GM18517 (cell line): Measurements from ENCODE around the gene UTP14C.
A peak's percentile ranks its signal among the peaks of the same experiment; 100 is the strongest.
"Not testable (repeated sequence)": the region's sequence is repeated elsewhere in the genome, so short reads cannot be mapped to it uniquely, and the experiment has no call there.

Source experiments
- ATAC-seq: cut with Tn5 transposase; IDR thresholded peaks from one replicate; pipeline ENCODE4 v1.9.1; 2021; ENCODE audit warnings: mild to moderate bottlenecking, moderate library complexity; ENCODE audit not compliant: unreplicated experiment

UTP14C gene

GRCh38 chr13:52001120-52001731 is 23.3 kb upstream of the UTP14C start:
- peak; percentile 88 for ATAC-seq

GRCh38 chr13:52002361-52002760 is 22.1 kb upstream of the UTP14C start:
- ATAC-seq = no peak

- no peak for ATAC-seq
Observed at GRCh38 chr13:52003541-52003940, 20.9 kb upstream of the UTP14C start.

GRCh38 chr13:52004511-52005170 is 19.9 kb upstream of the UTP14C start:
- no peak for ATAC-seq

GRCh38 chr13:52005841-52006522 is 18.5 kb upstream of the UTP14C start:
- ATAC-seq = no peak

DNA sequence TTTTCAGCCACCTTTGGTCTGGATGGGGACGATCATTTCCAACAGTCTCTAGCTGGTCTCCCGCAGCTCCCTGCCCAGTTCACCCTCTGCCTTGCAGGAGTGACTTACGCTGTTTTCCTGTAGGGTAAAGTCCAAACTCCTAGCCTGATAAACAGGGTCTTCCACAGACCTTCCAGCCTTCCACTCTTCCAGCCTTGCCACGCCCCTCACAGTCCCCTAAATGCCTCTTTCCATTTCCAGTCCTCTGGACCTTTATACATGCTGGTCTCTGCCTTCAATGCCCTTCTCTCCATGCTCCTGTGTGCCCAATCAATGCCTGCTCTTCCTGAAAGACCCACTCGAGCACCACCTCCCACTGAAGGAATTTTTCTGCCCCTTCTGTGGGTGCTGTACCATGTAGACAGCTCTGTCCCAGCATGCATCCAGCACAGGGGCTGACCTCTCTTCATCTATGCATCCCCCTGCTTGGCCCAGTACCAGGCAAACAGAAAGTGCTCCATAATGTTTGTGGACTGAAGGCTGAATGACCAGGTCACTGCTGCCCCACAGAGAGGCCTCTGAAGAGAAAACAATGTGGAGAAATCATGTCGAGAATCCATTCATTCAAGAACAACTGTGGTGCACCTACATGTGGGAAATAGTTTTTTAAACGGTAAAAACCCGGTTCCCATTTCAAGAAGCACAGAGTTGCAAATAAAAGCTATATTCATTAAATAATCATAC is 17.8 kb upstream of the UTP14C start:
- ATAC-seq = no peak

DNA sequence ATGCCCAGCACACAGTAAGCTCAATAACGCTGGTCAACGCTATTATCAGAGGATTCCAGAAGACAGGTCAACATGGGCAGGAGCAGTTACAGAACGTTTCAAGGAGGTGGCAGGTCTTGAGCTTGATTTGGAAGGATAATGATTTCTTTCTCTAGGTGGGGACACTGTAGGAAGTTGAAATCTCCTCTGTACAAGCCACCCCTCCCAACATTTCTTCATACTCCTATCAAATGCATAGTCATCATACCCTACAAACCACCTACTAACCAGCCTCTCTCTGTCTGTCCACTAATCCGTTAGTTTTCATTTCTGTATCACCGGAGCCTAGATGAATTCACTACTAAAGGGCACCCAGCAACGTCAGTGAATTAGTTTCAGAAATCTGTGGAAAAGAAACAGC is 14.5 kb upstream of the UTP14C start:
- no peak for ATAC-seq

- peak; percentile 1 for ATAC-seq
Observed at GRCh38 chr13:52010890-52011631, 13.4 kb upstream of the UTP14C start, which contains the start of gene ATP7B. Gene ATP7B, minus strand, starts transcription at chr13:52011450. Its CDS starts 113 bp downstream, at chr13:52011337.

DNA sequence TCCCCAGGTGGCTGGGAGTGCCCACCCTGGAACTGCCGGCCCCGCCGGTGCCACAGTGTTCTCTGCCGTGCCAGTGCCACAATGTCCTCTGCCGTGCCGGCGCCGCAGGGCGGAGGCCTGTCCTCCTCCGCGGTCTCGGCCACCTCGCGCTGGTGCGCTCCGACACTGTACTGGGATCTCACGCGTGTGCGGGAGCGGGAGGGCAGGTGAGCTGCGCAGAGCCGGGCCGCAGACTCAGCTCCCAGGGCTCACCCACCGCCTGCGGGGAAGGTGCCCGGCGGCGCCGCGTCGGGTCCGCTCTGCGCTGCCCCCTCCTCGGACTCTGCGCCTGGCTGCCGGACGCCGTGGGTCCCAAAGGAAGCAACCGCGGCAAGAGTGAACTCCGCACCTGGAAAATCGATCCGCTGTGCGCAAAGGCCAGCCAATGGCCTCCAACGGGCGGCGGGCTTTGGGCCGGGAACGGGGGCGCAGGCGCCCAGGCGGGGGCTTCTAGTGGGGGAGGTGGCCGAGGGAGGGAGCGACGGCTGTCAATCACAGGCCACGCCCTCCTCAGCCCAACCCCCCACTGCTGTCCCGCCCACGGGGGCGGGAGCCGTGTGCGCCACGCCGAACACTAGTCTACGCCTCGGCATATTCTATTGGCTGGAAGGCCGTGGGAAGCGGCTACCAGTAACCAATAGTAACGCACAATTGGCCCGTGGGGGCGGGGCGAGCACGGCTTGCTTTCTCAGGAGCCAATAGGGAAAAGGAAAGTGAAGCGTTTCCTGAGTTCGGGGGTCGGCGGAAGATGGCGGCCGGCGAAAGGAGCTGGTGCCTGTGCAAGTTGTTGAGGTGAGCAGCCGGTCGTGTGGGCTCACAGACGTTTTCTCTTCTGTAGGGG is 12.6 kb upstream of the UTP14C start, which contains the start of gene ALG11:
ALG11 (plus strand) TSS at position 767 of the 880 bp plus-strand sequence; CDS start at position 788, 21 bp downstream.
- ATAC-seq = peak; percentile 98

- no peak for ATAC-seq
Observed at GRCh38 chr13:52012512-52012836, 12.0 kb upstream of the UTP14C start.

- no peak for ATAC-seq
Observed at GRCh38 chr13:52016296-52016695, 8.2 kb upstream of the UTP14C start.

DNA sequence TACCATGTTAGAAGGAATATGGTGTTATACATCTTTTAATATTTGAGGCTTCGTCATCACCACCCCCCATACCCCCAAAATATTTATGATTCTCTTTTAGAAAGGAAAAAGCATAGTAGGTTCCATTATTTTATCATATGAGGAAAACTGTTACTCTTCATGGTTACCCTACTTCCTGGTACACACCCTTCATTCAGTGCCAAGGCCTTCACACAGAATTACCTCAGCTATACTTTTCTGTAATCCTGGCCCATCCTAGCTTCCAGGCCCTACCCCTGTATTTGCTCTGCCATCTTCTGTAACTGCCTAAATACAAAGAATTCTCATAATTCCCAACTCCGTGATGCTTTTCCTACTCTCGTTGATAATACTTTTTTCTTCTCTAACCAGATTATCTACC is 4.3 kb upstream of the UTP14C start:
- no peak for ATAC-seq

DNA sequence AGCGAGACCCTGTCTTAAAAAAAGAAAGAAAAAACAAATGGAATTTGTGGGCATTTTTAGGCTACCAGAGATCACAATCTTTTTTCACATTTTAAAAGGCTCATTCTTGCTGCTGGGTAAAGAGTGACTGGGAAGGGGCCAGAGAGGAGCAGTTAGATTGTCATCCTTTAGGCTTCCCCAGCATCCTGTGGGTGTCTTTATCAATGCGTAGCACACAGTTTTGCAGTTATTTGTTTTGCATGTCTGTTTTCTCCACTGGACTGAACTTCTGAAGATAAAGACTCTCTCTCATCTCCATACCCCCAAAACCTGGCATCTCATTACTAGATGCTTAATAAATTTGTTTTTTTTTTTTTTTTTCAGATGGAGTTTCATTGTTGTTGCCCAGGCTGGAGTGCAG is 2.1 kb upstream of the UTP14C start:
- no peak for ATAC-seq

DNA sequence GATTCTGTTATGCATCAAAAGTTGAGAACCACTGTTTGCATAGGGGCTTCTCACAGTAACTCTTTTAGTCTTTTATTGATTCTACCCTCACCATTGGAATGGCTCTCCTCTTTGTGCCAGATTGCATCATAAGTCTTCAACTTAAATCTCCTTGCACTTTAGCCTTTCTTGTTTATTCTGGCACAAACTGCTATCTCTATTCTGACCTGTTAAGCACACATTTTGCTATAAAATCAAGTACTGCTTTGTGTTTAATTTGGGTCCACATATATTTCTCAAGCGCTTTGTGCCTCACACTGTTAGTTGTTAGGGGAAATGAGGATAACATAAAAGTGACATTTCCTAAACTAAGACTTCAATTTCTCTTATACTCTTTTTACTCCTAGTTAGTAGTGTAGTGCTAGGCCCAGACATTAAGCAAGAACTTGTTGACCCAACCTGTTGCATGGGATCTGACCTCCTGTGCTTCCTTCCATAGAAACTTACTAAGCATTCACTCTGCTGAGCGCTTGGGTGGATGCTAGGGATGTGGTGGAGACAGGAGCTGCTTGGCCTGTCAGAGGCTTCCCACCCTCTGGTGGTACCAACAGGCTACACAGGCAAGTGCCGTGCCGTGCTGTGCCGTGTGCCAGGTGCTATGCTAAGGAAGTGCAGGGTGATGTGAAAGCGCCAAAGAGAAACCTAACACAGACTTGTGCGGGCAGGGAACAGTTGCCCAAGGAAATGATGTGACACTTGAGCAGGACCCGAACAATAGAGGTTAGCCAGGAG is 1.2 kb downstream of the UTP14C start:
- ATAC-seq = no peak

DNA sequence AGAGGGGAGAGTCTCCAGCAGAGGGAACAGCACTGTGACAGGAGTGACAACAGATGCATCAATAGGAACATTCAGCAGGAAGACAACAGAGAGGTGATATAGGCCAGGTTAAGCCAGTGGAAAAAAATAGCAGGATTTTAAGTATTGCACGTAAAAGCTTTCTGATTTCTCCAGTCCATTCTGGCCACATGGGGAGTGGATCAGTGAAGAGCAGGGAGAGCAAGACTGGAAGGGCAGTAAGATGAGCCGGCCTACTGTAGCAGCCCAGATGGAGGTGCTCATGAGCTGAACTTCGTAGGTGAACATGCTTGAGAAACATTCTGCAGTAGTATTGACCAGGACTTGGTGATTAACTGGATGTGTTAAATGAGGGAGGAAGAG is 1.7 kb downstream of the UTP14C start:
- ATAC-seq = no peak

- ATAC-seq = no peak
Observed at GRCh38 chr13:52027832-52028231, 3.3 kb downstream of the UTP14C start.

GRCh38 chr13:52029569-52029968 is 5.1 kb downstream of the UTP14C start:
- ATAC-seq = no peak

GRCh38 chr13:52030401-52030800 is 5.9 kb downstream of the UTP14C start:
- not testable (repeated sequence) for ATAC-seq

GRCh38 chr13:52033039-52033438 is 8.5 kb downstream of the UTP14C start:
- ATAC-seq = no peak
